GM21619 (cell line): ENCODE results near the gene STAT5B.

Source experiments
- ATAC-seq: cut with Tn5 transposase; IDR thresholded peaks from one replicate; pipeline ENCODE4 v1.9.1; 2021; ENCODE audit not compliant: unreplicated experiment

STAT5B gene

DNA sequence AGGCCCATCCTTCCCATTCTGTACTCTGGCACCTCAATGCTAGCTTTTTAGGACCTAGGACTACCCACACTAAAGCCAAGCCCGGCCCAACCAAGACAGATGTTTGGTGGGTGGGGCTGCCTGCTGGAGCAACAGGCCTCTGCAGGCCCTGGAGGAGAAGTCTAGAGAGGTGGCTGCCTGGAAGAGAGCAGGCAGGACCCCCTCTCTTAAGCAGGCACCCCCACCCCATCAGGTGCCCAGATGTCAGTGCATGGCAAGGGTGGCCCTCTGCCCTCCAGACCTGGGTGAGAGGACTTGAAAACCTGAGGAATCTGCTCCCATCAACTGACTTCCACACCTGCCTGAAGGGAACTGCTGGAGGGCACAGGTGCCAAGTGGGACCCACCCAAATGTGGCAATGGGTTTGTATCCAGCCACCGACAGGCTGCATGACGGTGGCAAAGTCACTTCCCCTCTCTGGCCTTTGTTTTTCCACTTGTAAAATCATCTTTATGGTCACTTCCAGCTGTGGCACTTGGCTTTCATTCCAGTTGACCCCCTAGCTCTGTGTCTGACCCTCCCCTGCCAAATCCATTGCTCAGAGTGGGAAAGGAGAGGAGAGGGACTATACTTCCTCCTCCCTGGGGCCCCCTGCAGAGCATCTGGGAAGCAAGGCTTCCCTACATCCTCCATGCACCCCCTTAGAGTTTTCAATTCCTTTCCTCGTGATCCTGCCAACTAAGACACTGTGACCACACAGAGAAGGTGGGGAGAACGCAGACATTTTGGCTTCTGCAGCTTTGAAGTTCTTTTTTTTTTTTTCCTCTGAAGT lies 10.4 kb upstream of the STAT5B start:
- ATAC-seq: no peak

DNA sequence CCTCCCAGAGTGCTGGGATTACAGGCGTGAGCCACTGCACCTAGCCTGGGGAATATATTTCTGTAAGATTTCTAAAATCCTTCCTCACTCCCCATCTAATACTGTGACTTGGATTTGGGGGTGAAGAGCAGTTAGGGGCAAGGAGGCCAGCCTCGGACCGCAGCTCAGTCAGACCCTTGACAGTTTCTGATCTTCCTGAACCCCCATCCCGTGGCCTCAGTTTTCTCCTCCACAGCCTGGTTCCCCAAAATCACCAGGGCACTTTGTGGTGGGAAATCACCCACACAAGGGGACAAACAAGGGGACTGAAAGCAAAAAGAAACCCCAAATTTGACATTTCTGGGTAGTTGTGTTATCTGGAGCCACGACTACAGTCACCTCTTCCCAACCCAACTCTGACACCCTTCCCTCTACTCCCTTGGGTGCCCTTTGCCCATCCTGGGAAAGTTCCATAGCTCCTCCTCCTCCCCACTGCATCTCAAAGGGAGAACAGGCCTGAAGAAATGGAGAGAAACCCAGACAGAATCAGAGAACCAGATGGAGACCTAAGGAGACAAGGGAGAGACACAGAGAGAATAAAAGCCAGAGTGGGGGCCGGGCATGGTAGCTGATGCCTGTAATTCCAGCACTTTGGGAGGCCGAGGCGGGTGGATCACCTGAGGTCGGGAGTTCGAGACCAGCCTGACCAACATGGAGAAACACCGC lies 9.3 kb upstream of the STAT5B start:
- ATAC-seq: no peak

DNA sequence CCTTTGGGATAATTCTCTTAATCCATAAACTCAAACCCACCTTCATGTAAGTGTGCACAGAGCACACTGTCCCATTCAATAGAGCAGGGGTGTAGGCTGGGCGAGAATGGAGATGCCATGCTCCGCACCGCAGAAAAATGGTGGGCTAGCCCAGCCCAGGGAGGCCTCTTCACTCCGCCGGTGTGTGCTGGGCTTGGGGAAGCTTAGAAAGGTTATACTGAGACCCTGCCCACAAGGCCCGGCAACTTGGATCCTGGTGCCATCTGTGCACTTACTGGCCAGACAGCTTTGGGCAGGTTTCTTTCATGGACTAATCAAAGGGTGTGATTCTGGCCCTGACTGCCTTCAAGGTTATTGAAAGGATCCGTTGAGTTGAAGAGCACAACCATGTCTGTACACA lies 8.4 kb upstream of the STAT5B start:
- ATAC-seq: no peak

DNA sequence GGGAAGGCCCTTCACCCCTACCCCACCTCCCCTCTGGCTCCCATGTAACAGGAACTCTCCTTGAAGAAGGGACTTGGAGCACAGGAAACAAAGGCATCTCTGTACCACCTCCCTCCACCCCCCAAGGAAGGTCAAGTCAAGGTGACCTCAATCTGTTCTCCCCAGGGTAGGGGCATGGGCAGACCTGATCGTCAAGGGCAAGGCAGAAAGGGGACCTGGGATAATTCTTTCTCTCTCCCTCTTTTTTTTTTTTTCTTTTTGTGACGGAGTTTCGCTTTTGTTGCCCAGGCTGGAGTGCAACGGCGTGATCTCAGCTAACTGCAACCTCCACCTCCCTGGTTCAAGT lies 7.8 kb upstream of the STAT5B start:
- ATAC-seq: no peak

DNA sequence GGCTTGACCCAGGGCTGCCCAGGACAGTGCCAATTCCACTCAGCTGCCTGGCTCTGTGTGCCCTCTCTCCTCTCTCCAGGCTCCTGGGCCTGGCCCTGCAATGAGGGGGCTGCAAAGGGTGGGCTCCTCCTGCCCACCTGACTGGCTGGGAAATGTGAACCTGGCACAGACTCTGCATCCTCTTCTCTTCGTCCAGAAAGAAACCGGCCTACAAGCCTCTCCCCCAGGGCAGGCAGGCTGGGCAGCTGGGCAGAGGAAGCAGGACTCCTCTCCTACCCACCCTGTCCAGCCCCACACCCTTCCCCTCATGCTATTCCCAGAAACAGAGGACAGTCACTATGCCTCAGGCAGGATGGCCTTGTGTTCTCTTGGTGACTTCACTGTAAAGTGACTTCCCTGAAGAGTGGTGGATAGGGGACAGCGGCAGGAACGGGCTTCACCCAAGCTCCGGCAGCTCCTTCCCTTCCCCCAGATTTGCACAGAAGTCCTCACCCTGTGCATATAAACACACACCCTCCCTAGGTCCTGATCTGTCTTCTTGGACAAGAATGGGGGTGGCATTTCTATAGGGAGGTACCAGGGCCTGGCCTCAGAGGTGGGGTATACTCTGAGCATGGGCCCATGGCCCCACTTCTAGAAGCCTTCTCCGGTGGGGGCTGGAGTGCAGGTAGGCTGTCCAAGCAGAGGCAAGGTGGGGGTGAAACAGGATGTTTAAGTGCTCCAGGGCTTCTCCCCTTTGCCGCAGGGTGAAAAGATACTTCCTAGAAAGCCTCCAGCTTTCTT lies 7.2 kb upstream of the STAT5B start:
- ATAC-seq: no peak

DNA sequence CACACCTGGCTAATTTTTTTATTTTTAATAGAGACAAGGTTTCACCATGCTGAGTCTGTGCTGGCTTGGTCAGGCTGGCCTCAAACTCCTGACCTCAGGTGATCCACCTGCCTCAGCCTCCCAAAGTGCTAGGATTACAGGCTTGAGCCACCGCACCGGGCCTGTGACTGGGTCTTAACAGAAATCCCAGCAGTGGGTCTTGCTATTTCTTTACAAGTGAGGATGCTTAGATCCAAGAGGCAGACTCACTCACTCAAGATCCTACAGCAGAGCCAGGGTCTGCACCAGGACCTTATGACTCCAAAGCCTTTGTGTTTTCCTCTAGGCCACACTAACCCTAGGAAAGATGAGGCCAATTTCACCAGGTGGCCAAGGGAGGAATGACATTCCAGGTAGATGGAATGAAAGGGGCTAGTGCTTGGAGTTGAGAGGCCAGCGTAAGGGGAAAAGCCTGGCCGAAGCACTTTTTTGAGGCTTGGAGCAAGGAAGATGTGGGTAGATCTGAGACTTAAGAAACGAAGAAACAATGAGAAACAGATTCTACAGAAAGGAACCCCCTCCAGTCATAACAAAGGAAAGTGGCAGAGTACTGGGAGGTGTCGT lies 6.4 kb upstream of the STAT5B start:
- ATAC-seq: no peak

DNA sequence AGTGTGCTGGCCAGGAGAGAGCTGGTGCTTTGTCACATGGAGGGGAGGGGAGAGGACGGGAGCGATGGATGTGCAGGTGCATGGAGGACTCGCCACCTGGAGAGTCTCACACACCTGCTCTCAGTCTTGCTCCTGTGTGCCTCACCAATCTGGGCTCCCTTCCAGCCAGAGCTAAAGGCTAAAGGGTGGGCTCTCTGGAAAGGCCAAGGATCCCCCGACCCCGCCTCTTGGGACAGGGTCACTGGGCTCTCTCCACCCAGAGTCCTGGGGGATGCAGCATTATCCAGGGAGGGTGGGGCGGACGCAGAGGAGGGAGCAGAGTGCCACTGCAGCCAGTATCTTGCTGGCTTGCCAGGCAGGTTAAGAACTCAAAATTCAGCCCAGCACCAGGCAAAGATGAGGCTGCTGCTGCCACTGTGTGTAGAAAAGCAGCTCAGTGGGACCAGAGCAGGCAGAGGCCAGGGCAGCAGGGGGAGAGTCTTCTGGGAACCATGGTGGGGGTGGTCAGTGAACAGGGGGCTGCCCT lies 5.4 kb upstream of the STAT5B start:
- no peak for ATAC-seq

DNA sequence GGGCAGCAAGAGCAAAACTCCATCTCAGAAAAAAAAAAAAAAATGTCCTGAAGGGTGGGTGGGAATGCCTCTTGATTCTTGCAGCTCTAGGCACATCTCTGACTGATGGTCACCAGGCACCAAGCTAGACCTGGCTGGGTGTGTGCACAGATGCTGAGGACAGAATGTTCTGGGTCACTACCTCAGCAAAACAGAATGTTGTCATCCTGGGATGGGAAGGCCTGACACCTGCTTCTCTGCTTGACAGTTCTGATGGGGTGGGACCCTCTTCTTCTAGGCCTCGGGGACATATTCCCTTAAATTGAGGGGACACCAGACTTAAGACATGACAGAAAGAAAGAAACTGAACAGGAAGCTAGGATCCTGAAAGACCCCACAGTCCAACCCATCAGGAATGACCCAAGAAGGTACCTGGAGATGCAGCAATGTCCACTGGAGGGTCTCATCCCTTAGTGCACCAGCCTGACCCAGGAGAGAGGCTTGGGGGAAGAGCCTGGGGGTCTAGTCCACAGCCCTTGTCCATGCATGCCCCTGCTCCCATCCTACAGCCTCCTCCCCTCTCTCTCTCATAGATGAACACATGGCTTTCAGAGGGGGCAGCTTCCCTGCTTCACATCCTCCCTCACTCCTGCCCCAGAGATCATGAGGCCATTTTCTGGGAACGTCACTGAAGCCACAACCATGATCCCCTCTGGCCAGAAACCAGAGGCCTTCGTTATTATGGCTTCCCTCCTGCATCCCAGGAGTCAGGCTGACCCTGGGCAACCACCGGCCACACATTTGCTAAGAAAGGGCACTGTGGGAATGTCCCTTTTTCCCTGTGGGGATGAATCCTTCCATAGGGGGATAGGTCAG lies 3.8 kb upstream of the STAT5B start:
- no peak for ATAC-seq

DNA sequence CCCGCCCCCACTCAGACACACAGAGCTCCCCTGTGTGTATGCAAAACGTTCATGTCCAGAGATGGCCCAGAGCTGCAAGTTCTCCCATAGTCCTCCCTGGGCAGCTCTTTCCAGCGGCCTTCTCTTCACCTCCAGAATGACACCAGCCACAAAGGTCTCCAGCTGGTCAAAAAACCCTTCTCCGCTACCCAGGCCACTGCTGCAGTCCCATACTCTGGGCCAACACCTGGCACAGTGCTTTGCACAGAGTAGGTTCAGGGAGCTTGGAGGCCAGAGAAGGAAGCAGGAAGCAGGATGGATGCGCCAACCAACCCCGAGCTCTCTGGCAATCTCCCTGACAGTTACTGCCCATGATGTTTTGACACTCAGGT lies 1.1 kb upstream of the STAT5B start:
- ATAC-seq: no peak

DNA sequence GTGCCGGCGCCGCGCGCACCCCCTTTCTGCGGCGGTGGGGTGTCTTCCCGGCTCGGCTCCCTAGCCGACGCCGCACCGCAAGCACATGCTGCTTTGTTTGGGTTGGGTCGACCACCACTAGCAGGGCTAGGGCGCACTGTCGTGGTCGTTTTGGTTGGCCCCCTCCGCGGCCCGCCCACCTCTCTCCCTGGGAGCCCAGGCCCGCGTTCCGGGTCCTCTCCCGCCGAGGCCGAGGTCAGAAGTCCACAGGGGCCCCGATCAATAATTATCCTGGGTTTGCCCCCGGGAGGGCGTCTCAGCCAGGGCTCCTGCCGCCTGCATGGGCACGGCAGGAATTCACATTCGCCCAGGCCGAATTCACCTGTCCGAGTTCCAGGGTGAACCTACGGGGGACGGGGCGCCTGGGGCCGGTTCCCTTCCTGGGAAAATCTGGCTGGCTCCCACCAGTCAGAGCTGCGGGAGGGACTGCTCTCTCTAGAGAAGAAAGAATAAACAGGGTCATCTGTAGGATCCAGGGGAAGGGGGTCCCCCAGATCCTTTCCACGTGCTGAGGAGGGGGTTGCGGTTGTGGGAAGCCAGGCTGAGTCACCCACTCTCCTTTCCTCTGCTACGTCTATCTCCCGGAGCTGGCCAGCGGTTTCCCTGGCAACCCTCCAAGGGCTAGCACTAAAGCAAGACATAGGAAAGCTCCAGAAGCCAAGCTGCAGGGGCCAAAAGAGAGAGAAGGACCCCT lies 584 bp upstream of the STAT5B start:
- peak; percentile 28 for ATAC-seq

DNA sequence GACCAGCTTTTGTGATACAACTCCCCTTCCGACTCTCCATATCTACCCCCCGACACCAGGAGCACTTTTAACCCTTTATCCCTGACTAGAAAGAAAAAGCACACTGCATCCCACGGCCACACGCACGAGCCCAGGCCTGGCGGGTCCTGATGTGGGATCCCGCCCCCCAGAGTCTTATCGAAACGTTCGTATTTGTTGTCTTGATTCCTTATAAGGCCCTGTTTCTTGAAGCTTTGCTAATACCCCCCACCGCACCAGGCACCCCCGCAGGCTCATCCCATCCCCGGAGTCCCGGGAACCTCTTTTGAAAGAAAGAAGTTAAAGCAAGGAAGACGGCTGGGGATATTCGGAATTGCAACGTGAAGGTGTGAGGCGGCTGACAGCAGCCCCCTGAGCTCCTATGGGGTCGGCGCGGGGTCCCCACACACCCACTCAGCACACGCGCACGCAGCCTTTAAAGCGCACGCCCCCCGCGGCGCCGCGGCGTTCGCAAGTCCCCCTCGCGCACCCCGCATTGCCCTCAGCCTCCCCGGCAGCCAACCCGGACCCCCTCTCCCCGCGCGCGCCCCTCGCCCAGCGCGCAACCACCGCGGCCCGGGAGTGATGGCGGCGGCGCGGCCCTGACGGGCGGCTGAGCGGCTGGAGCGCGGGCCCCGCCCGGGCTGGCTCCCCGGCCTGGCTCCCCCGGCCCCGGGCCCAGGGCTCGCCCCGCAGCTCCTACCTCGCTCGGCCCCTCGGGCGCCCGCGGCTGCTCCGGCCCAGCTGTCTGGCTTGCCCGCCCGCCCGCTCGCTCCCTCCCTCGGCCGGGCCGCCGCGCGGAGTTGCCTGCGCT lies 448 bp downstream of the STAT5B start:
- peak; percentile 30 for ATAC-seq

DNA sequence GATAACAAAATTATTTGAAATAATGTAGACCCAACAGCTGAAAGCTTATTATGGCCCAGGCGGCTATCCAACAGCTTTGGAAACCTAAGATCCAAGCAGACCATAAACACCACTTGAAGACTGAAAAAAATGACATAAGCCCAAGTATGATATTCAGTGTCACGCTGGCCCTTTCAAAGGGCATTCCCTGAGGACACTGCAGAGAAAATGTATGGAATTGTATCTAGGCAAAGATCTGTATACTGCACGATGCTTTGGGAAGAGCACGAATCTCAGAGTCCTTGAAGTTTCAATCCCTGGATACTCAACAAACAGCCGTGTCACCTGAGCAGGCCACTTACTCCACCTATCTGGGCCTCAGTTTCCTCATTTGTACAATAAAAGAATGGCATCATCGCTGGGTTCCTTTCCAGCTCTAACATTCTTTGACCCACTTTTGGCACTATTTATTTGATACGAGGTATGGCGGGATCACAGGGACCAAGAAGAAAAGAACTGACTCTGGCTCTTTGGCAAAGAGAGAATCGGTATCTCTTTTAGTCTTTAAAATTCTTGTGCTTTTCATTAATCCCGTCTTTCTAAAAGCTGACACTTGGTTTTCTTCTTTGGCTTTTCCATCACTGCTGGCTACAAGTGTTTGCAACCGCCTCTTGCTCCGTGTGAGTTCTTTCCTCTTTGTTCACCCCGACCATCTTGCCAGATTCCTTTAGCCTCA lies 1.2 kb downstream of the STAT5B start:
- ATAC-seq: no peak

DNA sequence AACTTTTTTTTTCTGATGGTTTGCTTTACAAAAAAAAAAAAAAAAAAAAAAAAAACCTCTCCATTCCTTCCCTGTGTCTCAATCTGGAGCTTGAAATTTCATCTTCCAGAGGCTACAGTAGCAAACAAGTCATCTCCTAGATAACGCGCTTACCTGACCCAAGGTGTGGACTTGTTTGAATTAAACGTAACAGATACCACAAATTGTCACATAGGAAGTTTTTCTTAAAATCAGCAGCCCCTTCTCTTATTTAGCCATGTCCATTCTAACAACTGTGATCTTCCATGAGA lies 2.0 kb downstream of the STAT5B start:
- ATAC-seq: no peak

DNA sequence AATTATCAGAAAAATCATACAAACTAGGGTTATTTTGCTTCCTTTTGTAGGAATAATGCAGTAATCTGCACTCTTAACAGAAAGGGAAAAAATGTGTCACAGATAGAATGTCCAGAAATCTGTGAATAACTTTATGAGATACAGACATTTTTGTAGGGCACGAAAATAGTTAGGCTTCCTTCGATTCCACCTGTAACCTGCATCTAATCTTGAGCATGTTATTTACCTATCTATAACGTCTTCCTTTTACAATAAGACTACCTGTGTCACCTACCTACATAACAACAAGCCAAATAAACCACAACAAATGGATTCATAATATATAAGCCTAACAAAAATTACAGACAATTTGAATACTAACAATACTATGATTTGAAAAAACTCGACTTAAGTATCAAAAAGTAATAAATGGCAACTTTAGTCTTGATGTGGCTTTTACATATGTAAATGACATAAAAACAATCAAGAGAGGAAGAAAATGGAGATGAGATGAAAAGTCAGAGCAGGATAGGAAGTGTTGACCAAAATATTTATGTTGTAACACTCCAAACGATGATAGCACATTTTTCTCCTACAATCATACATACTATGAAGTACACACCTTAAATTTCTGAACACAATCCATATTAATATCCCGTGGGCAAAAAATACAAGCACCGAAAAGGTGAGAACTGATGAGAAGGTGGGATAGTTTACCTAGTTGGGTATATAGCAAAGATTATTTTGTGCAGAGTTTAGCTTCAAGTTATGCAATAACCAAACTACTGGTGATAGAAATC lies 2.5 kb downstream of the STAT5B start:
- no peak for ATAC-seq

DNA sequence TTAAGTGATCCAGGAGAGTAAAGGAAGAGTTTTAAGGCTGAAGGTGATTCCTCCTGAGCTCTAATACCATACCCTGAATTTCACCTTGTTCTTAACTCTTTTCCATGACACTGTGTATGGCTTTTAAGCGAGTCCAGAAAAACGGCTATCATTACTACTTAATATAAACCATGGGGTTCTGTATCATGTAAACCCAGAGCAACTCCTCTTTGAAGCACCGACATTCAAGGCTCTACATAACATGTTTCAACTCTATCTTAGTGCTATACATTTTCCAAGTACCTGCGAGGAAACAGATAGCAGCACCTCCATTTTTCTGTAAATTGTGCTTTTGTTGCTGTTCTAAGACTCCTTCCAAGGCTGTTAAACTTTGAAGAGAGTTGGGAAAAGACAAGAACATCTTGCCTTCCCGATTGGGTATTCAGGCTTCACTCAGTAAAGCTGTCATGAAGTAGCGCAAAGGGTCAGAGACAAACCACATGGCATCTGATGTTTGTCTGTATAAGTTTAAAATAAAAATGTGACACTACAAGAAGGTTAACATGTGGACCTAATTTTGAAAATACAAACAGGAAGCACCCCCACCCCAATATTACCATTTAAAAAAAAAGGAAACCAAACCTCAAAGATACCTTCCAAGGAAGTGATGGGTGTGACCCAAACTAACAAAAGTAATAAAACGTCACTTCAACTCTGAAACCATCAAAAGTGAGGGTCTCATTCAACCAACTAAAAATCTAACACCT lies 3.9 kb downstream of the STAT5B start:
- ATAC-seq: no peak

DNA sequence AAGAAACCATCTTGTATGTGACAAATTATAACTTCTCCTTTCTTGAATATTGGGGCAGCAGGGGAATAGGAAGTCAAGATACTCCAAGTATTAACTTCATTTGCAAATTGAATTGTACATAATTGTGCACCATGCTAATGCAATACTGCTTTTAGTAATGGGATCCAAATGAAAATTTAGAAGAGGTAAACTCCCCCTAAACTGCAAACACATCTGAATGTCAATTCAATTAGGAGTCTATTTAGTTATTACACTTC lies 4.5 kb downstream of the STAT5B start:
- no peak for ATAC-seq
